GM21786 (cell line): ENCODE measurements around the gene CDC34.

Source experiments
- ATAC-seq: cut with Tn5 transposase; IDR thresholded peaks from one replicate; pipeline ENCODE4 v1.9.1; 2021; ENCODE audit not compliant: unreplicated experiment

The CDC34 gene

GRCh38 chr19:540867-541637 is 9.5 kb downstream of the CDC34 start:
- ATAC-seq: no peak

GRCh38 chr19:541699-542098 is 10.1 kb downstream of the CDC34 start:
- no peak for ATAC-seq

- ATAC-seq: no peak
Measured at GRCh38 chr19:542173-542866, 10.8 kb downstream of the CDC34 start.

DNA sequence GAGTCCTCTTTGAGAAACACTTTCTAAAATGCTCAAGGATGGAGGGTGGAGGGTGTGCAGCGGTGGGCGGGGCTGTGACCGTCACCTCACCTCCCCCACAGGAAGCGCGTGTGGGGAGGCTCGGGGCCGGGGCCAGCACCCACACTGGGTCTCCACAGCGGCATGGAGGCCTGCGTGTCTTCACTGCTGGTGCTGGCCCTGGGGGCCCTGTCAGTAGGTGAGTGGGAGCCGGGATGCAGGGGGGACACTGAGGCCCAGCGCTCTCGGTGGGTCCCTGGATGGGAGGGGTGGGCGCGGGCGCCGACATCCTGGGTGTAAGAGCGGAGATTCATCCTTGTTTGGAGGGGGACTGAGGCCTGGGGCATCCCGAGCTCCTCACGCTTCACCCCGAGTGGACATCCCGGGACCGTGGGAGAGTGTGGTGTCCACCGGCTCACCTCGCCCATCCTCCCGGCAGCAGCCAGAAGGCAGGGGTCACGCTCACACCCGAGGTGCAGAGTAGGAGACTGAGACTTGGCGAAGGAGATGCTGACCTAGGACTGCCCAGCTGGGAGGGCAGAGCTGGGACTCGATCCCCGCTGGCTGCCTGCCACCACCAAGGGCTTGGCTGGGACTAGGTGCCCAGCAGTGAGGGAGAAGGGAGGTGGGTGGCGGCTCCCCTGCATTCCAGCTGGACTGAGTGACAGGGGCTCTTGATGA is 12.5 kb downstream of the CDC34 start, which contains the start of gene GZMM:
TSS of gene GZMM (plus strand) at position 144 of the 699 bp plus-strand sequence. CDS start at position 163, 19 bp downstream.
- no peak for ATAC-seq

DNA sequence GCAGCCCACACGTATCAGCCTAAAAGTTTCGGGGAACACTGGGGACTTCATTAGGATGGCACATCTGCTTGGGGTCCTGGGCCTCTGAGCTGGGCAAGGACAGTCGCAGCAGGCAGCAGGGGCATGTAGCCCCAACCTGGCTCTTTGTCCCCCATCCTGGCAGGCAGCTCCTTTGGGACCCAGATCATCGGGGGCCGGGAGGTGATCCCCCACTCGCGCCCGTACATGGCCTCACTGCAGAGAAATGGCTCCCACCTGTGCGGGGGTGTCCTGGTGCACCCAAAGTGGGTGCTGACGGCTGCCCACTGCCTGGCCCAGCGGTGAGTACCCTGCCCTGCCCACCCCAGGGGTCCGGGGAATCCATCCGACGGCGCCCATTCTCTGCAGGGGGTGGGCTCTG is 15.6 kb downstream of the CDC34 start:
- ATAC-seq: no peak

- ATAC-seq: no peak
Measured at GRCh38 chr19:547836-548720, 16.5 kb downstream of the CDC34 start.

- no peak for ATAC-seq
Measured at GRCh38 chr19:548886-549830, 17.6 kb downstream of the CDC34 start.

DNA sequence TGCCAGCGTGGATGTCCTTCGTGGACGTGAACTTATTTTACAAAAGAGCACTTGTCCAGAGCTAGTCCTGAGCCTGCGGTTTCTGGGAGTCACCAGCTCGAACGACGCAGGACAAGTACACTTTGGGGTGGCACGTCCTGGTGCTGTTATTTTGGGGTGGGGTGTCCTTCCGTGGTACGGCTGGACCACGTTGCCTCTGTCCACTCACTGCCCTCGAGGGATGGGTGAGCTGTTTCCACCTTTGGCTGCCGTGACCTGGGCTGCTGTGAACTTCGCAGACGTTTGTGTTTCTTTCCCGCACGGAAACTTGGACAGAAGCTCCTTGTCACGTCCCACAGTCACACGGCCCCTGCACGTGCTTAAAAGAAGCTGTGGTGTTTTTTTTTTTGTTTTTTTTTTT is 23.3 kb downstream of the CDC34 start:
- no peak for ATAC-seq

DNA sequence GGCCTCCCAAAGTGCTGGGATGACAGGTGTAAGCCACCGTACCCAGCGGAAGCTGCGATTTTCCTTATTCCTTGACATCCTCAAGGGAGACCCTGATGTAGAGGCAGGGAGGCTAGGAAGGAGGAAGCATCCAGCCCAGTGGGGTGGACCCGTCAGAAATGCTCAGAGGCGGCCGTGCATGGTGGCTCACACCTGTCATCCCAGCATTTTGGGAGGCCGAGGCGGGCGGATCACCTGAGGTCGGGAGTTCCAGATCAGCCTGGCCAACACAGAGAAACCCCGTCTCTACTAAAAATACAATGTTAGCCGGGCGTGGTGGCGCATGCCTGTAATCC is 23.9 kb downstream of the CDC34 start:
- ATAC-seq: no peak

GRCh38 chr19:556611-557382 is 25.2 kb downstream of the CDC34 start:
- no peak for ATAC-seq

GRCh38 chr19:558770-559439 is 27.3 kb downstream of the CDC34 start:
- no peak for ATAC-seq

DNA sequence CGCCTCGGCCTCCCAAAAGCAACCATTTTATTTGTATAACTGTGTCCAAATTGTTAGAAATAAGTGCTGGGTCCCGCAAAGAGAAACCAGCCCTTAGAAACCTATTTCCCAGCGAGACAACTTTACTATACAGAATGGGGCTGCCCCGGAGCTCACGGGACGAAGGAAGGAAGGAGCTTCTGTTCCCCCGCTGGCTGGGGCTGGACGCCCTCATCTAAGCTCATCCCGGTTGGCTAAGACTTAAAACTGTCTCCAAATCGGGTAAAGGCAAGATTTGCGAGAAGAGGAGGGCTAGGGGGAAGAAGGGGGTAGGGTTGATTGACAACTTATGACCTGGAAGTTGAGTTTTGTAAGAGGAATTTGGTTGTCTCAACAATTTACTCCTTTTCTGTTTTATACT is 28.6 kb downstream of the CDC34 start:
- ATAC-seq: no peak

DNA sequence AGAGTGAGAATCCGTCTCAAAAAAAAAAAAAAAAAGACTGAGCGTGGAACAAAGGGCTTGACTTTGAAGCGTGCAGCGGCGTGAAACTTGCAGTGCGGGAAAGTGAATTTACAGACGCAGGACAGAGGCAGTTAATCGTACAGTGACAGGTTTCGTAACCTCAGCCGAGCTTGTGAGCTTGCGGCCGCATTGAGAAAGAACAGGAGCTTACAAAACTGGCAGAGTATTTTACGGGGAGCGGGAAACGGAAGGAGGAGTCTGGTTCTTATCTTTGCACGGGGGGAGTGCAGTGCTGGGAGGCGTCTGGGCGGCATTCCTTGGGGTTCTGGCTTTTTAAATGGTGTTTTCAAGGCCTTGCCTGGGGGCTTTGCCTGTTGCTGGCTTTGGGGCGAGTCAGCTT is 34.8 kb downstream of the CDC34 start:
- no peak for ATAC-seq

DNA sequence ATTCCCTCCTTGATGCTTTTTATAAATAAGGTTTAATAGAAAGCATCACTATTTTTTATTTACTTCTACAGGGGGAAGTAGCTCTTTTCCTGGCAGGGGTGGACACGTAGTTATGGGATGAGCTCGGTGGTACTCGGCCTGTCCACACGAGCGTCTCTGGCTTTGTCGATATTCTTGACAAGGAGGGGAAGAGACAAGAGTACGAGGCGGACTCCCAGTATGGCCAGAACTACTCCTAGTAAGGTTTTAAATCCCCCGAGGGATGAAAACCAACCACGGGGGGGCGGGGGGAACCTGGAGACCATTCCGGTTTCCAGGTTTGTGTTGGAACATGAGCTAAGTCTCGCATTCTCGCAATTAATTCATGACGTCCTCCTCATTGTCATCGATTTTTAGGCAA is 35.3 kb downstream of the CDC34 start:
- no peak for ATAC-seq

DNA sequence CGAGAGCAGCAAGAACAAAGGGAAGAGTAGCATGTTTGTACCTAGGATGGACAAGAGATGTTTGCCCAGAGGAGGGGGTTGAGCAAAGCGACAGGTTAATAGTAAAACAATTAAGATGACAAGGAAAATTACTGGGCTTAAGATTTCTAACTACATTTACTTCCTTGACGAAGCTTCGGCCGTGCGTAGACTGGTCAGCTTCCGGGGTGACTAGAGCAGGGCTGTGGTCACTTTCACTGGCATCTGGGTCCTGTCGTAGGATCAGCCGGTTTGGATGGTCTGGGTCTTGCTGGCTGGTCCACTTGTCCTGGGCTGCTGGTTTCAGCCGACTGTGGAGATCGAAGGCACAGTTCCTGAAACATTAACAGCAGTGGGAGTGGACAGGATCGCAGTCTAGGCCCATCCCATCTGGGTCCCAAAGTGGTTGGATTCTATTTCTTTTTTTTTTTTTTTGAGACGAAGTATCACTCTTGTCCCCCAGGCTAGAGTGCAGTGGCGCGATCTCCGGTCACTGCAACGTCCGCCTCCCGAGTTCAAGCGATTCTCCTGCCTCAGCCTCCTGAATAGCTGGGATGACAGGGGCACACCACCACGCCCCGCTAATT is 35.8 kb downstream of the CDC34 start:
- no peak for ATAC-seq

- no peak for ATAC-seq
Measured at GRCh38 chr19:570251-570686, 38.7 kb downstream of the CDC34 start.

GRCh38 chr19:570937-571565 is 39.5 kb downstream of the CDC34 start:
- no peak for ATAC-seq

DNA sequence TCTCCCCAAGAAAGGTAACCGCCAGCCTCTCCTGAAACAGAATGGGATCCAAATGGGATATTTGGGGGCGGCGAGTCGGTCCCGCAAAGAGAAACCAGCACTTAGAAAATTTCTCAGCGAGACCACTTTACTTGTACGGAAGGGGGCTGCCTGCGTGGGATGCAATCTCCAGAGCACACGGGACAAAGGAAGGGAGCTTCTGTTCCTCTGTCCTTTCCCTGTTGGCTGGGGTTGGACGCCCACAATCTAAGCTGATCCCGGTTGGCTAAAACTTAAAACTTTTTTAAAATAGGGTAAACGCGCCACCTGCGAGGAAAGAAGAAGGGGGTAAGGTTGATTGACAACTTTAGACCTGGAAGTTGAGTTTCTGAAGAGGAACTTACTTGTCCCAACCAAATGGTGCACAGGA is 40.0 kb downstream of the CDC34 start:
- ATAC-seq: no peak
